GM10266 (cell line): Measurements from ENCODE around the gene DYNC1I1.

ENCODE experiments used
- DNase-seq: peaks from one replicate; pipeline ENCODE4 v3.0.0; 2012; ENCODE audit errors: extremely low spot score
- CTCF ChIP-seq: IDR thresholded peaks from 2 replicates; pipeline ENCODE4 v1.5.1; 2012; ENCODE audit warnings: mild to moderate bottlenecking, low read depth; ENCODE audit not compliant: control insufficient read depth, insufficient read depth; ENCODE audit errors: missing control alignments

The DYNC1I1 gene

DNA sequence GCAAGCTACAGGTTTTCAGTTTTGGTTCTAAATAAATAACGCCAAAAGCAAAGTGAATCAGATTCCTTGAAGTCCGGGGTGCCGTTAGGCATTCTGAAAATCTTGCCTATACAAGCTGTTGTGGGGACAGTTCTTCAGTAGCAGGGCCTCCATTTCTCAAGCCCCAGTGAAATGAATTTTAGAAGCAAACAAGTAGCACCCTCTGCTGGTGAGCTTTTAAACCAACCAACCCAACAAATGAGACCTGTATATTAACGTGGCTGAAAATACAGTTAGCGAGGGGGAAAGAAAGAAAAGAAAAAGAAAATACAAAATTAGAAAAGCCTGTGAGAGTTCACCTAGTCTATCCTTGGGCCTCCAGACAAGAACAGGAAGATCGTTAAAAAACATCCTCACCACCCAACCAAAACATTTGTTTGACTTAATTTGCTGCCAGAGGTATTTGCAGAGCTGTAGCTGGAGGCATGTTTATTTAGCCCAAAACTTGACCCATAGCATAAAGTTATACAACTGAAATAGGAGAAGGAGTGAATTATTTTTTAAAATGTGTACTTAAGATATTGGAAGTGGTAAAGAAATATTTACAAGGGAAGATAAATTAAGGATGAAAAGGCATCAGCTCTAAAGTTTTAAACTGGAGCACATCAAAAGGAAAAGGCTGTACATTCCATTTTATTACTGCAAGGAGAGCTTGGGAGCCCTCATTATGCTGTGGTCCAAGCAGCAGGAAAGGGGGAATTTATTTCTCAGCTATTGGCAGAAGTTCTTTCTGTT lies 98.9 kb downstream of the DYNC1I1 start:
- DNase-seq: peak; percentile 24
- peak; percentile 69 for TF ChIP-seq CTCF

- DNase-seq: no peak
- TF ChIP-seq CTCF: no peak
Measured at GRCh38 chr7:95871896-95872295, 99.5 kb downstream of the DYNC1I1 start.

- DNase-seq: no peak
- no peak for TF ChIP-seq CTCF
Measured at GRCh38 chr7:95874129-95874528, 101.8 kb downstream of the DYNC1I1 start.

DNA sequence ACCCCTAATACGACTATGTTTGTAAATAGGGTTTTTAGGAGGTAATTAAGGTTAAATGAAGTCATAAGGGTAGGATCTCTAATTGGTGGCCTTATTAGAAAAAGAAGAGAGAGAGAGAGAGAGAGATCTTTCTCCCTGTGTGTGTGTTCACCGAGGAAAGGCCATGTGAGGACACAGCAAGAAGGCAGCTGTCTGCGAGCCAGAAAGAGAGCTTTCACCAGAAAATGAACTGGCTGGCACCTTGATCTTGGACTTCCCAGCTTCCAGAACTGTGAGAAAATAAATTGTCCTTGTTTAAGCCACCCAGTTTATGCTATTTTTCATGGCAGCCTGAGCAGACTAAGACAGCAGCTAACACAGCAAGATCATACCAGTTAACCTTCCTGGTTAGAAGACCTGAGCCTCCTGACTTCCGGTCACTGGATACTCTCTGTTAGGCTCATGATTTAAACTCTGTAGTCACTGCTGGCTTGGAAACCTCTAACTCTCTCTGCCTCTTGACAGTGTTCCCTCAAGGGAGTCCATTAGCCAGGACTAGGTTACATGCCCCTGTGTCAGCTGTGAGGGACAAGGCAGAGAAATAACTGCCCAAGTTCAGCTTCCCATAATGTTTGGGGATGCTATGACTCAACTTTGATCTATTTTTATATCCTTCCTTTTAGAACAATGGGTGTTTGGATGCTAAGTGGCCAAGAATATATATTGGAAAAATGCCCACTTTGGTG lies 102.3 kb downstream of the DYNC1I1 start:
- TF ChIP-seq CTCF: no peak
- no peak for DNase-seq

DNA sequence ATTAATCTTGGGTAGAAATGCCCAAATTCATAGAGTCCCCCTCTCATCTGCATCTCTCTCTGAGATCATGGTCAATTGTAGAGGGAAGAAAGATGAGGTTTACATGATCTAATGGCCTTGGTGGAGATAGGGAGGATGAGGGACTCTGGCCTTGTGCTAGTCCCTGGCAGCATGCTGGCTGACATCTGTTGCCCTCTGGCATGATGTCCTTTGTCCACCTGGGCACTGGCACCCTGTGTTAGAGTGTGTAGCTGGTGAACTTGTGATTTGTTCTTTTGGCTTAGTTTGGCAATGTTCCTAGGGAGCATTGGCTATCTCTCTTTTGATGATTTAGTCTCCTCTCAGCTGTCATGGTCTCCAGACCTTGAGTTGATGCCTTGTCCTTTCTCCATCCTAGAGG lies 103.2 kb downstream of the DYNC1I1 start:
- no peak for DNase-seq
- TF ChIP-seq CTCF: no peak

GRCh38 chr7:95878677-95879076 lies 106.3 kb downstream of the DYNC1I1 start:
- no peak for DNase-seq
- TF ChIP-seq CTCF: no peak

- TF ChIP-seq CTCF: no peak
- DNase-seq: no peak
Measured at GRCh38 chr7:95881597-95881996, 109.2 kb downstream of the DYNC1I1 start.
